Nephron (organoid): Measurements from ENCODE around the gene CEACAM6.

Source experiments
- H3K27ac Mint-ChIP-seq, 3 experiments: 2 replicates each; pipeline ENCODE4 v1.8.0; 2020; ENCODE audit warnings: mixed read lengths in 3 of 3, mild to moderate bottlenecking in 2 of 3, moderate library complexity in 1 of 3
- H3K27me3 Mint-ChIP-seq: 2 replicates; pipeline ENCODE4 v1.8.0; 2021; ENCODE audit warnings: low read depth, mild to moderate bottlenecking, moderate library complexity, mixed read lengths
- H3K36me3 Mint-ChIP-seq: 2 replicates; pipeline ENCODE4 v1.8.0; 2020; ENCODE audit warnings: low read depth, mixed read lengths
- H3K4me1 Mint-ChIP-seq: 2 replicates; pipeline ENCODE4 v1.8.0; 2020; ENCODE audit warnings: mixed read lengths
- H3K4me3 Mint-ChIP-seq, 3 experiments: 2 replicates each; pipeline ENCODE4 v1.8.0; 2020; ENCODE audit warnings: mild to moderate bottlenecking in 3 of 3, mixed read lengths in 3 of 3, moderate library complexity in 2 of 3
- H3K9me3 Mint-ChIP-seq: 2 replicates; pipeline ENCODE4 v1.8.0; 2020; ENCODE audit warnings: mixed read lengths
- TF ChIP-seq, protein P1 (sequence below), 3 experiments: fragments of 200-600 bp; sonication (generic); IDR thresholded peaks; one replicate each; pipeline ENCODE4 v1.5.0; 2021; ENCODE audit warnings: antibody characterized with exemption in 3 of 3; ENCODE audit not compliant: unreplicated experiment in 3 of 3

The CEACAM6 gene

DNA sequence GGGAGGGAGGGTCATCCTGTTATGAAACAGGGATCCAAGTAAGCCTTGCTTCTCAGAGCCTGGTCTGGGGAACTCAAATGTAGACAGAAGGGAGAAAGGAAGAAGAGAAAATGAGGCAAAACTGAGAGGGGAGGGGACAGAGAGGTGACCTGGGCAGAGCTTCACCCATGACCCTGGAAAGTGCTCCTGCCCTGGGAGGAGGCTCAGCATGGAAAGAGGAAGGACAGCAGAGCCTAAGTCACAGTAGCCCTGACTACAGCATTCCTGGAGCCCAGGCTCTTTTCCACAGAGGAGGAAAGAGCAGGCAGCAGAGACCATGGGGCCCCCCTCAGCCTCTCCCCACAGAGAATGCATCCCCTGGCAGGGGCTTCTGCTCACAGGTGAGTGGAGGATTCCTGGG is 41.0 kb downstream of the CEACAM6 start, which contains the start of gene CEACAM3:
Gene CEACAM3, plus strand, starts transcription at position 226 of the 400 bp plus-strand sequence. Its CDS starts 91 bp downstream, at position 317.
- Mint-ChIP-seq H3K4me3 (no peak within 1 kb of the TSS), H3K36me3 (no peaks in the 10 kb centered on the region), H3K27me3 (peaks cover 43% of the 10 kb centered on the region), H3K9me3 (no peaks in the 10 kb centered on the region), H3K4me1 (no peaks in the 10 kb centered on the region), H3K27ac (no peak within 1 kb of the TSS)
- TF ChIP-seq, protein P1, sequence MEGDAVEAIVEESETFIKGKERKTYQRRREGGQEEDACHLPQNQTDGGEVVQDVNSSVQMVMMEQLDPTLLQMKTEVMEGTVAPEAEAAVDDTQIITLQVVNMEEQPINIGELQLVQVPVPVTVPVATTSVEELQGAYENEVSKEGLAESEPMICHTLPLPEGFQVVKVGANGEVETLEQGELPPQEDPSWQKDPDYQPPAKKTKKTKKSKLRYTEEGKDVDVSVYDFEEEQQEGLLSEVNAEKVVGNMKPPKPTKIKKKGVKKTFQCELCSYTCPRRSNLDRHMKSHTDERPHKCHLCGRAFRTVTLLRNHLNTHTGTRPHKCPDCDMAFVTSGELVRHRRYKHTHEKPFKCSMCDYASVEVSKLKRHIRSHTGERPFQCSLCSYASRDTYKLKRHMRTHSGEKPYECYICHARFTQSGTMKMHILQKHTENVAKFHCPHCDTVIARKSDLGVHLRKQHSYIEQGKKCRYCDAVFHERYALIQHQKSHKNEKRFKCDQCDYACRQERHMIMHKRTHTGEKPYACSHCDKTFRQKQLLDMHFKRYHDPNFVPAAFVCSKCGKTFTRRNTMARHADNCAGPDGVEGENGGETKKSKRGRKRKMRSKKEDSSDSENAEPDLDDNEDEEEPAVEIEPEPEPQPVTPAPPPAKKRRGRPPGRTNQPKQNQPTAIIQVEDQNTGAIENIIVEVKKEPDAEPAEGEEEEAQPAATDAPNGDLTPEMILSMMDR (IDR thresholded peaks at IDR 0.05; ENCODE audit: unreplicated experiment in 3 of 3): no peak

DNA sequence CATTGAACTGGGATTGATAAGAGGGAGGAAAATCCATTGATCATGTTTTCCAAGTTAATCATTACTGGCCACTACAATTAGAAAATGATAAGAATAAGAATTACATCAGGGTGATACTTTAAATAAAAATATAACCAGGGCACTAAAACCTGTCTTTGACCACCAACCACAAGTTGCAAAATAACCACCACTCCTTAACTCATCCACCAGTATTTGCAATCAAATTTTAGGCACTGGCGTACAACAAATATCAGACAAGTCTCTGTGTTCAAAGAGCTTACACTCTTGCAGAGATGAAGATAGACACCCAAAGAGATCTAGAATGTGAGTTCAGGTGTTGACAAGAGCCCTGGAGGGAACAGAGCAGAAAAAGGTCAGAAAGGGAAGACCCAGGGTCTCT is 41.6 kb downstream of the CEACAM6 start:
- Mint-ChIP-seq H3K27ac (no peak overlapping the region), H3K4me3 (no peak overlapping the region), H3K4me1 (no peaks in the 10 kb centered on the region), H3K9me3 (no peaks in the 10 kb centered on the region), H3K27me3 (peaks cover 38% of the 10 kb centered on the region), H3K36me3 (no peaks in the 10 kb centered on the region)
- TF ChIP-seq, protein P1 (IDR thresholded peaks at IDR 0.05; ENCODE audit: unreplicated experiment in 3 of 3): no peak

DNA sequence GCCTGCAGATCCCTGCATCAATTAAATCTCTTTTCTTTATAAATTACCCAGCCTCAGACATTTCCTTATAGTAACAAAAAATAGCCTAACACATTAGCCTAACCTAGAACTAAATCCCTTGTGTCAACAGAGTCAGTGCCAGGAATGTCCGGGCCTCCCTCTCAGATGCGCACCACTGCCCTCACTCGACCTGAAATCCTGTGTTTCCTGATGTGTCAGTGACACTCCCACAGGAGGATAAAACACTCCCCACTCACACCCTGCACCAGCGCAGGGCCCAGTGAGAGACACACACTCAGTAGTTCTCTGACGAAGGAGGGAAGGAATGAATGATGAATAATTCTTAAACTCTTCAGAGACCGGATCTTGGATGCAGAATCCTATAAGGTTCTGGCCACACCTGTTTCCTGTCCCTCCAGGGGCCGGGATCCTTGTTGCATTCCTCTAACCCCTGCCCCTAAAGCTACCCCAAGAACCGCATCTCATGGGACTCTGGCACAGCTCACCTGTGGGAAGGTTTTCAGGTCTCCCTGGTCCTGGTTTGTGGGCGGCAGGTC is 44.2 kb downstream of the CEACAM6 start:
- TF ChIP-seq, protein P1 (IDR thresholded peaks at IDR 0.05; ENCODE audit: unreplicated experiment in 3 of 3): no peak
- Mint-ChIP-seq H3K4me3 (no peak overlapping the region), H3K27ac (no peak overlapping the region), H3K4me1 (no peaks in the 10 kb centered on the region), H3K36me3 (no peaks in the 10 kb centered on the region), H3K9me3 (no peaks in the 10 kb centered on the region), H3K27me3 (peaks cover 34% of the 10 kb centered on the region)

DNA sequence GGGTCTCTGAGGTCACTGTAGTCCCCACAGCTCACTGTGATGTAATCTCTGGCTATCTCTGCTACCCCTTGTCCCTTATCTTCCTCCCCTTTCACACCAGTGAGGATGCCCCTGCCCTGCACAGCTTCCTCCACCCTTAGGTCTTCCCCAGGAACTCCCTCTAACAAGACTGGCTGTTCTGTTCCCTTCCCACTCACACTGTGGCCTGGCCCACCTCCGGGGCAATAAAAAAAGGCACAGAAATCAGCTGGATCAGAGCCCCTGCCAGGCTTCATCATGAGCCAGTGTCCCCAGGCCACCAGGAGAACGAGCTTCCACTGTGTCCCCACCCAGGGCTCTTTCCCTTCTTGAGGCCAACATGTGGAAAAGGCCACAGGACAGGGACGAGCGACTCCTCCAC is 45.7 kb downstream of the CEACAM6 start:
- H3K27me3 Mint-ChIP-seq: peaks cover 32% of the 10 kb centered on the region
- H3K4me3 Mint-ChIP-seq: no peak overlapping the region
- TF ChIP-seq, protein P1 (IDR thresholded peaks at IDR 0.05; ENCODE audit: unreplicated experiment in 3 of 3): no peak
- H3K4me1 Mint-ChIP-seq: no peaks in the 10 kb centered on the region
- H3K9me3 Mint-ChIP-seq: no peaks in the 10 kb centered on the region
- no peaks in the 10 kb centered on the region for H3K36me3 Mint-ChIP-seq
- H3K27ac Mint-ChIP-seq: no peak overlapping the region

DNA sequence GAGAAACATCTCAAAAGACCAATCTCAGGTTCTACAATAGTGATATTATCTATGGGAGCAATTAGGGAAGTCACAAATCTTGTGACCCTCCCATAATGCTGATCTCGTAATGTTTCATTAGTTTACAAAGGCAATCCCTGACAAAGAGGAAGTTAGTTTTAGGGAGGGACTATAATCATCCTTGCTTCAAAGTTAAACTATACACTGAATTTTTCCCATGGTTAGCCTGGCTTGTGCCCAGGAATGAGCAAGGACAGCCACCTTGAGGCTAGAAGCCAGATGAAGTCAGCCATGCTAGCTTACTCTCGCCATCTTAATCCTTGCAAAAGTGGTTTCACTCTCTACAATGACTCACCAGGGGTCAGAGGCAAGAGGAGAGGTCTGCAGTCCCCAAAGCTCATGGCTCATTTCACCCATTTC is 46.5 kb downstream of the CEACAM6 start:
- Mint-ChIP-seq H3K27ac (no peak overlapping the region), H3K9me3 (no peaks in the 10 kb centered on the region), H3K27me3 (peaks cover 28% of the 10 kb centered on the region), H3K4me1 (no peaks in the 10 kb centered on the region), H3K36me3 (no peaks in the 10 kb centered on the region), H3K4me3 (no peak overlapping the region)
- TF ChIP-seq, protein P1 (IDR thresholded peaks at IDR 0.05; ENCODE audit: unreplicated experiment in 3 of 3): no peak

DNA sequence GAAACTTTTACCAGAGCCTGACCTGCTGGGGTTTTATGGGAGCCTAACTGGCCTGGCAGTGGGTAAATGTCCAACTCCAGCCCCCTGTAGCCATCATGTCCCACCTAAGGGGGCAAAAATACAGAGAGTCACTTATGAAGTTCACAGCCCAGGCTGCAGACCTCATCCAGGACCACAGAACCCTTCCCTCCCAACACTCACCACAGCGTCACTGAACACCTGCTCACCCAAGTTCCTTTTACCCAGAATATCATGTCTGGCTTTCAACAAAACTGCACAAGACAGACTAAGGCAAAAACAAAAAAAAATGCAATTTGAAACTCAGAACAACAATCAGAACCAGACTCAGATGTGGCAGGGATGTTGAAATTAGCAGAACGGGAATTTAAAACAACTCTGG is 47.4 kb downstream of the CEACAM6 start:
- no peaks in the 10 kb centered on the region for H3K9me3 Mint-ChIP-seq
- no peak overlapping the region for H3K27ac Mint-ChIP-seq
- H3K27me3 Mint-ChIP-seq: peaks cover 24% of the 10 kb centered on the region
- no peaks in the 10 kb centered on the region for H3K36me3 Mint-ChIP-seq
- H3K4me1 Mint-ChIP-seq: no peaks in the 10 kb centered on the region
- TF ChIP-seq, protein P1 (IDR thresholded peaks at IDR 0.05; ENCODE audit: unreplicated experiment in 3 of 3): no peak
- H3K4me3 Mint-ChIP-seq: no peak overlapping the region
